NCI-H187 (cell line): ENCODE measurements around the gene ROPN1L.
"Not testable (repeated sequence)": the region's sequence is repeated elsewhere in the genome, so short reads cannot be mapped to it uniquely, and the experiment has no call there.

Experiments used
- DNase-seq, 2 experiments: peaks; one replicate each; lab custom pipeline; 2025; lab: John Stamatoyannopoulos, UW

ROPN1L gene

DNA sequence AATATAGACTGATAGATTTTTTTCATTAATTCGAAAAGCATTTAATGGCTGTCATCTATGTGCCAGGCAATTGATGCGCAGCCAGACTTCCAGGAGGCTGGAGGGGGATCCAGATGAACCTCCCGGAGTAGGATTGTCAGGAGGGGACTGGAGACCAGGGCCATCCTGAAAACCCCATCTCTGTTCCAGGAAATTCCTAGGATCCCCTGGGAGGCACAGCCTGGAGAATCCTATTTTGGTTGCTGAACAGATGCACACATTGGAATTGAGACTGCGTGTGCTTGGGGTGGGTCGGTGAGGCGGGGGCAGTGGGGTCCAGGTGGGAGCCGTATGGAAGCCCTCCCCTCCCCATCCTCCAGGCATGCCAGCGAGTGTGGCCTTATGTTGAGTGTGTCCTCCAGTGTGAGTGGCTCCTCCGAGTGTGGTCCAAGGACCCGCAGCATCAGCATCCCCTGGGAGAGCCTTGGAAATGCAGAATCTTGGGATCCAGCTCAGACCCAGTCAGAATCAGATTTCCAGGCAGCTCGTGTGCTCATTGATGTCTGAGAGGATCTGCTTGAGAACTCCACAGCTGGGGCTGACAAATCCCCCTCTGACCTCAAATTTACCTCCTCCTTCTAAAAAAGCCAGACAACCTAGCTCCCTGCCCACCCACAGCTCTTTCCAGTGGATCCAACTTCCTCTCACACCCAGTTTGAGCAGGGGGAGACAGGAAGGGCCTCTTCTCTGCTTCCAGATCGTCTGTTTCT, 38.7 kb downstream of the ROPN1L start:
- no peak for DNase-seq

DNA sequence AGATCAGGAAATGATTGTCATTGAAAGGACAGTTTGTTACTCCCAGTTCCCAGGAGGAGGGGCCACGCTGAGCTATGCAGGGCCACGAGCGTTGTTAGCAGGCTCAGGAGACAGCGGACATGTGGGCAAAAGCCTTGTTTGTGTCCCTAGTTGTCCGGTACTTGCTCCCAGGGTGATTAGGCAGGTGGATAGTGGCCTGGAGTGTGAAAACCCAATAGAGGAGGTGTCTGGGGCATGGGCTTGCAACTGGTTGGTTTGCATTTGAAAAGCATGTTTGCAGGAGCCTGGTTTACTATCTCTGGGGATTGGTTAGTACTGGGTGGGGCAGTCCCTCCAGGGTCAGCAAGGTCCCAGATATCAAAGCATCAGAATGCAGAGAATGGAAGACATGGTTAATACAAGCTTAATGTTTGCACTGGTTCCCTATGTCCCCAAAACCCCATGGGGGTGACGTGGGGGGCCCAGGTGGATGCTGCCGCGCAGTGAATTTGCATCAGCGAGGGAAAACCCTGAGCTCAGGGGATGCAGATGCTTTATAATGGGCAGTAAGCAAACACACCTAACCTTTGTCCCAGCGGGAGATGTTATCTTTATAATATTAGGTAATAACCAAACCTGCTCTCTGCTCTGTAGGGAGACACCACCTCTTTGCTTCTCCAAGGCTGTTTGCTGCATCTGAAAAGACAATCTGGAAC, 39.7 kb downstream of the ROPN1L start:
- no peak for DNase-seq

DNA sequence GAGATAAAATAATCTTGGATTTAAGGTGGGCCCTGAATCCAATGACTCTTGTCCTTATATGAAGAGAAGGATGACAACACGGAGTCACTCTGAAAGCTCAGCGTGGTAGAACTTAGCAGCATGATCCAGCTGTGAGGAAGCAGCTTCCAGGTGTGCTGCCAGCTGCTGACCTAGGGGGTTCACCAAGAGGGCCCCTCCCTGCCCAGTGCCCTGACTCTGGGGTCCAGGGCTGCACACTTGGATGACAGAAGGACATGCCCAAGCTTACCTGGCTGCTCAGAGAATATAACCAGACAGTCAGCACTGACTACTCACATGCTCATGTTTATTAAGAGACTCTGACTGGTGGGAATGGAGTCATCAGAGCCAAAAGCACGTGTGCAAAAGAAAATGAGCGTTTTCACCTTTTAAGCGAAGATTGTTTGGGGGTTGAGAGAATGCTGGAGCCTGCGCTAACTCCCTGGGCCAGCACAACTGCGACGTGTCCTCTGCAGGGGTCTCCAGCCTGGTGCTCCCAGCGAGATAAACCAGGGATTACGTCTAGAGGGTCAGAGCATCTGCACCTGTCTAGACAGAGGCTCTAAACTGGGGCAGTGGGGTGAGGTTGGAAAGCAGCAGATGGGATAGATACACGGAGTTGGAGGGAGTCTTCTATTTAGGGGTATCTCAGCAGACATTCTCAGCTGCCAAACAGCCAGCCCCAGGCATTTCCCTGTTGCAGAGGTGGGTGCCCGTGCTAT, 41.3 kb downstream of the ROPN1L start:
- DNase-seq, result no peak

DNA sequence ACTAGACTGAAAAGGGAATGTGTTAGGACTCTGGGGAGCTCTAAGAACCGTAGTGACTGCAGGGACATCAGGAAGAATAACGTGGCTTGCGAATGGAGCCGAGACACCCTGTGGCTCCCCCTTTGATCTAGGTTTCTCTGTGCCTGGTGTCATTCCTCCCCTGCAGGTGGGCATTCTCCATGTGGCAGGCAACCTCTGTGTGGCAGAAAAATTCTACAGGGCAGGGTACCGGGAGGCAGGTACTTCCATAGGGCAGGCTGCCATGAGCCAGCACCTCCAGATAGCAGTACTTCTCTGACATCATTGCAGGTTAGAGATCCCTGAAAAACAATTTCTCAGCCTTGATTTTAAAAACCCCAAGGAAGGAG, 43.1 kb downstream of the ROPN1L start:
- DNase-seq, result no peak

DNA sequence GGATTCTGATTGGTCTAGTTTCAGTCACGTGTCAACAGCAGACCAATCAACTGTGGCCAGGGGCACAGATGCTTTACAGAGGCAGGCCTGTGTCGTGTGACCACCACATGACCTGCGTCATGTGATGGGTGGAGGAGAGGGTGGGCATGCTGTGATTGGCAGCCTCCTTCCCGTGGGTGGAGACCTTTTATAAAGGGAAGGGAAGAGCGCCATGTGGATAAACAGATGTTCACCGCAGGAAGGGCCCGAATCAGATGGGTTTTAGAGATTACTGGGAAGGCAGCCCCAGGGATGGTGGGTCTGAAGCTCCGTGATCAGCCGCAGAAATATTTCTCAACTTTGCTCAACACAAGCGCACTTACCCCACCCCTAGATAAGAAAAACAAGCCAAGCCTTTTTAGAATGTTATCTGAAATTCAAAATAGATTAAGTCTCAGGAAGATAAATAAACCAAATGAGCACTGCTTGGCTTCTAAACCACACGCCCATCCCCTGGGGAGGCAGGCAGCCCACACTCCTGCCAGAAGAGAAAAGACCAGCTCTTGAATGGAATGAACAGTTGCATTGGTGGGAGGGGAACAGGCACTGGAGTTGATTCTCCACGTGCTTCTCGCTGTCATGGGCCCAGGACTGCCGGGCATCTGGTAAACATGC, 43.6 kb downstream of the ROPN1L start:
- peak in 1 of 2 experiments; percentile 9 for DNase-seq

DNA sequence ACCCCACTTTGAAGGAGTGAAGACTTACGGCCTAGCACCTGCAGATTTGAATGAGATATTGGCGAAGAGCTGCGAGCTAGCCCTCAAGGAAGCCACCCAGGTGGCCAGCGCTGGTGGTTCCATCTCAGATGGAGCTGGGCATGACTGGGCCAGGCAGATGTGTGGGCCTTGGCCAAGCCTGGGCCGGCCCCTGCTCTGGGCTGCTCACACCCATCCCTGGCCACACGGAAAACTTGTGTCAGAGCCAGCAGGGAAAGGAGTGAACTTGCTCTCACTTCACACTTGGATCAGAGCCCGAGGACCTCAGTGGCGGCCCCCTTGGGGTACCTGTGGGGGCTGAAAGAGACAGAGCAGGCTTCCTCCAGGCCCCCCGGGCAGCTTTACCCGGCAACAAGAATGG, 44.2 kb downstream of the ROPN1L start:
- no peak for DNase-seq

DNA sequence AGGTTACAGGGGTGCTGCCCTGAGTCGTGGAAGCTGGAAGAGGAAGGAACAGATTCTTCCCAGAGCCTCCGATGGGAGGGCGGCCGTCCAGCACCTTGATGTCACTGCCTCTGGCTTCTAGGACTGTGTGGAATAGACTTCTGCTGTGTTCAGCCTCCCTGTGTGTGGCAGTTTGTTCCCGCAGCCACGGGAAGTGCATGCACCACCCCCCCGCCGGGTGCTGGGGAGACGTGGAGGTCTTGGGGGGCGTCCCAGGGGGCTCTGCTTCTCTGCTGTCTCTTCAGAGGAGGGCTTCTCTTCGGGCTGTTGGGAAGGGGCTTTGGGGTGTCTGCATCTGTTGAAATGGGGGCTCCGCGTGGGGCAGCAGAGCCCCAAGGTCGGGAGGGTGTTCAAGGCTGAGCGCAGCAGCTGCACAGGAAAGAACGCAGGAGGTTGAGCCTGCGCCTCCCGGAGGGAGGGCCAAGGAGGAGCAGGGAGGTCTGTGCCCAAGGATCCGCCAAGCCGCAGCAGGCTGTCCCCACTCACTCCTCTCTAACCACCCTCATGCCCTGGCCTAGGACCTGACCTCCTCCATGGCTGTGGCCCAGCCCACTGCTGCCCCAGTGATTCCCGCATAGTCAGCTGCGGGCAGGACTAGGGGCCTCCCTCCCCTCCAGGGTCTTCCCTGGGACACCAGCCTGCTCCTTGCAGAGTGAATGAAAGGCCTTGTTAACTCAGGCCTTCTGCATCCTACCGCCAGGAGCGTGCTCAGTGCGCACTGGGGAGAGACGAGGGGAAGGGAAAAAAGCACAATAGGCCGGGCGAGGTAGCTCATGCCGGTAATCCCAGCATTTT, 45.0 kb downstream of the ROPN1L start:
- no peak for DNase-seq

DNA sequence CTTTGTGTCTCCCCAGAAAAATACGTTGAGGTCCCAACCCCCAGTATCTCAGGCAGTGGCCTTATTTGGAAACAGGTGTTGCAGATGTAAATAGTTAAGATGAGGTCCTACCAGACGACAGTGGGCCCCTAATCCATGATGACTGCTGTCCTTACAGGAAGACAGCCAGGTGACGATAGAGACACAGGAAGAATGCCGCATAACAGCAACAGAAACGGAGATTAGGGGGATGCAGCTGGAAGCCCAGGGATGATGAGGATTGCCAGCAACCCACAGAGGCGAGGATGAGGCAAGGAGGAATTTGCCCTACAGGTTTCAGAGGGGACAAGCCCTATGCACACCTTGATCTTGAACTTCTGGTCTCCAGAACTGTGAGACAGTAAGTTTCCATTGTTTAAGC, 46.5 kb downstream of the ROPN1L start:
- DNase-seq, result no peak

DNA sequence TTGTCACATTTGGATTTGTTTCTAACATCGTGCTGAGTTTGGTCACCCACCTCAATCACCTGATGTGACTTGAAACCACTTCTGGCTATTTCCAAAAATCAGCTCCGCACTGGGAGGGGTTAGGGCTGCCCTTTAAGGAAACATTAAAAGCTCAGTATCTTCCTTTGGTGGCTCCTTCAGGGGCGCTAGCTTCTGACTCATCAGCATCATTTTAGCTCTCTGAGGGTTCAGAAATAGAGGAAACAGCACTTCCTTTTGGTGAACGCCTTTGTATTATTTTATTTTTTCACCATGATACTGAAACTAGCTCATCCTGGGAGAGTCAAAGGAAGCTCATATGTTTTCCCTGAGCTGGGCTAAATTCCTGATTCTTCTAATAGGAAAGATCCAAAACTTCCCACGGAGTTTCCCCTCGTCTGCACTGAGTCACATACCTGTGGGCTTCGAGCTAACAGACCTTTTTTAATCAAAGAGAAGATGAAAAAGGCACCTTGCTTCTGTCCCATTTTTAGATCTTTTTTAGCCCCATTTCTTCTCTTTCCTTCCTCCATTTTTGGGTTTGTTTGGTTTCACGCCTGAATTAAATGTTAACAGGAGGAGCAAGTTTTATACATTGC, 48.2 kb downstream of the ROPN1L start:
- no peak for DNase-seq

DNA sequence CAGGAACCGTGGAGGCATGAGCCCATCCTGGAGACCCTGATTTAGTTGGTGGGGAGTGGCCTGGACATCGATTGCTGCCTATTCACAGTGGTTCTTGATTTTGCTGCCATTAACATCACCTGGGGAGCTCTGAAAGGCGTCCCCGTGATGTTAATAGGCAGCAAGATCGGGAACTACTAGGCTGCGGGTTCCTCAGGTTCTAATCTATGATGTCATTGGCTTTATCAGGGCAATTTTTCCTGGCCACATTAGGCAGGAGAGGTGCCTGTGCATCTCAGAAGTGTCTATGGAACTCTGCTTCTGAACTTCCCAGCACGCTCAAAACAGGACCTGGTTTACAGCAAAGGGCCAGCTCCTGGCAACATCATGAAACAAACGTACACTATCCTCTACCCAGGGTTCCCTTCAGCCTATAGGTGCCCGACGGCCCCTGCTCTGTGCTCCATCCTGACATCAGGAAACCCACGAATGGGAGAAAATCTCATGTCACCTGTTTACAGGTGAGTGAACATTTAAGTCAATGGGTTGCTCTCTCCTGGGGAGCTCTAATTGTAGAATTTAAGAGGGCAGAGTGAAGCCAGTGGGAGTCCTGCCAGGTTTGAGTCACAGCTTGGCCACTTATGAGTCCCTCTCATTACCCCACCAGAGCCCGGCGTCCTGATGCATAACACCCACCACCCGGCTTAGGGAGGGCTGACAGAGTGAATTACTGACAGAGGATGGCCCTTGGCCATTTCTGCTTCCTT, 49.4 kb downstream of the ROPN1L start:
- no peak for DNase-seq

DNA sequence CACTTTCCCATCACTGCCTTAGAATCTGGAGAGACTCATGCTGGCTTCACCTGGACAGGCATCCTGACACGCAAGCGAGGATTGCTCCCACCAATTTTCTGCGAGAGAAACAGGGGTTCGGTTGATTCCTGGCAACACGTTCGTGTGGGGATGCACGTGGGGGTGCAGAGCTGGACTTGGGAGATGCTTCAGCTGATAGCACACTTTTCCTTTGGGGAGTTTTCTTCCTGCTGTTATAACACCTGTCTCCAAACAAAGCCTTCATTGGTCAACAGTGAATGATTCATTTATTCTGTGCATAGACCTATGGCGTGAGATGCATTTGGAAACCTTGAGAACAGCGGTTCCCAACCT, 50.0 kb downstream of the ROPN1L start:
- no peak for DNase-seq

DNA sequence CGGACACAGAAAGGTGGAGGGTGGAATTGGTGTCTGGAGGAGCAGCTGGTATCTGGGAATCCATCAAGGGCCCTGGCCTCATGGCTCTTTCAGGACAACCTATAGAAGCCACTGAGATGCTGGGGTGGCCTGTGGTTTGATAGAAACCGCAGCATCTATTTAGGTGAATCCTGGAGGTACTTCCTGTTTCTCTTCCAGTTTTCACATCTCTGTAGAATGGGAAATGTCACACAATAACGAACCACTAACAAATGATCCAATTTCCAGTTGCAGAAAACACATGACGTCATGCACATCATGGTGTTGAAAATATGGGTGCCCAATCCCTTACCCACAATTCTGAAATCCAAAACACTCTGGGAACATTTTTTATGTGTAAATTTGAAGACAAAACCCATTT, 52.2 kb downstream of the ROPN1L start:
- no peak for DNase-seq

DNA sequence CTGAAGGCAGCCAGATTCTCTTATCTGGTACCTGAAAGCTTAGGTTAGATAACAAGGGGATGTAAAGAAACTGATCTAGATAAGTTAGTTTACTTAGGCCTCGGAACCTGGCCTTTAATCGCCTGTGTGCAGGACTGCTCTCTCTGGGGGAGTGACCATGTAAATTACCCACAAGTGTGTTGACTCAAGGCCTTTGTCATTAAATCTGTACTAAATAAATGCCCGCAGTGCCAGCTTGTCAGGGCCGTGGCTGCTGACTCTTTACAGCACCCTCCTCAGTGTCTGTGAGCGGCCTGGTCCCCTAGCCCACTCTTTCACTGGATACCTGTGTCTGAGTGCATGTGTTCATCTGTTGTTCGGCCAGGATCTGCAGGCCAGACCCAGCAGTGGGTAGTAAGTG, 52.8 kb downstream of the ROPN1L start:
- DNase-seq, result not testable (repeated sequence)

DNA sequence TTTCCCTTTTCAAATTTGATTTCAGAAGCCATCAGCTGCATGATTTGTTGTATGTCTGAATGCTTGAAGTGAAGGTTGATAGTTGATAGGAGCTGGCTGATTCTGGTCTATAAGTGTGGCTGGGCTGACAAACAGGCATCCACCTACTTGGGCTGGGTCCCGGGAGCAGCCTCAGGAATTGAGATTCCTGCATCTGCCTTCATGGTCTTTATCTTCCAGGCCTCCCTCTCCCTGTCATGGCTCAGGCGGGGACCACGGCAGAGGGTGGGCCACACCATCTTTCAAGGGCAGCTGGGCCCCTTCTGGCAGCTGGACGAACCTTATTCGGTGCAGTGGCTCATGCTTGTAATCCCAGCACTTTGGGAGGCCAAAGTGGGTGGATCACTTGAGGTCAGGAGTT, 55.9 kb downstream of the ROPN1L start:
- DNase-seq, result no peak

DNA sequence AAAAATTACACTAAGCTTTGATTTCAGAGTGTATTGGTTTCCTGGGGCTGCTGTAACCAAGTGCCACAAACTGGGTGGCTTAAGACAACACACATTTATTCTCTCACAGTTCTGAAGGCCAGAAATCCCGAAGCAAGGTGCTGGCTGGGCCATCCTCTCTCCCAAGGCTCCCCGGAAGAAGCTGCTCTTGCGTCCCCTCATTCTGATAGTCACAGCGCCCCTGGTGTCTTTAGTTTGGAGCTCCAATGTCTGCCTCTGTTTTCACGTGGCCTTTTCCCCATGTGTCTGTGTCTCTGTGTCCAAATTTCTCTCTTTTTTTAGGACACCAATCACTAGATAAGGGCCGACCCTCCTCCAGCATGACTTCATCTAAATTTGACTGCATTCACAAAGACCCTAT, 56.7 kb downstream of the ROPN1L start:
- DNase-seq, result no peak

DNA sequence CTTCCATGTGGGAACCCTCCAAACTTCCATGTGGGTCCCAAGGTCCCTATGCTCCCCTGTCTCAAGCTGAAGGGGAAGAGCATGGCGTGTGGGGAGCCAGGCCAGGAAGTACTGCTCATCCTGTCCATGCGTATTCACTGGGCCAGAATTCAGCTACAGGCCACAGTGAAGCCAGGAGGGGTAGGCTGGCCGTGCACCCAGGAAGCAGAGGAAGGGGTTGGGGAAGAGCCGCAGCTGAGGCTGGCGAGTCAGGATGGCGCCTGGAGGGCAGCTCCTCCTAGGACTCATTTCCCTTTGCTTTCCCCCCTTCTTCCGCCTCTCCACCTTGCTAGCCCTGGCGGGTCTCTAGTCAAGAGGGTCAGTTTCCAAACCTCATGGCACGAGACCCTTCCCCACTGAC, 57.4 kb downstream of the ROPN1L start:
- DNase-seq, result no peak

DNA sequence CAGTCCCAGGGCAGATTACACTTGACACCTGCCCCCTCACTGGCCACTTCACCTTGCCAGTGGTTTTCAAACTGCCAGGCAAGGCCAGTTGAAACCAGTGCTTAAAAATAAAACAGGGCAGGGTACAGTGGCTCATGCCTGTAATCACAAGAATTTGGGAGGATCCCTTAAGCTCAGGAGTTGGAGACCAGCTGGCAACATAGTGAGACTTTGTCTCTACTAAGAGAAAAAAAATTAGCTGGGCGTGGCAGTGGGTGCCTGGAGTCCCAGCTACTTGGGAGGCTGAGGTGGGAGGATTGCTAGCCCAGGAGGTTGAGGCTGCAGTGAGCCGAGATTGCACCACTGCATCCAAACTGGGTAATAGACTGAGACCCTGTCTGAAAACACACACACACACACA, 58.1 kb downstream of the ROPN1L start:
- no peak for DNase-seq

DNA sequence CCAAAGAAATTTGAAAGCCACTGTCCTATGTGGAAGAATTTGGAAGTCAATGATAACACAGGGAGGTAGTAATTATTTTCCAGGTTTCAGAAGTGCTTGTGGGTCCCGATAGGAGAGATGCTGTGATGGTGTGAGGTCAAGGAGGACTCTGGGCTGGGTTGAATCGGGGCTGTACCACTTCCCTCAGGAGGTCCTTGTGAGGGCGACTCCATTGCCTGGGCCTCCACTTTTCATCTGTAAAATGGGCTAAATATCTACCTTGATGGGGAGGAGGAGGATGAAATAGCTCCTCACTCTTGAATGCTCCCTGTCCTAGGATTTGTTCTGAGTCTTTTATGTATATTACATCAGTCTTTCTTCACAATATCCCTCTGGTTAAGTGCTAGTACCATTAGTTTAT, 59.0 kb downstream of the ROPN1L start:
- no peak for DNase-seq

DNA sequence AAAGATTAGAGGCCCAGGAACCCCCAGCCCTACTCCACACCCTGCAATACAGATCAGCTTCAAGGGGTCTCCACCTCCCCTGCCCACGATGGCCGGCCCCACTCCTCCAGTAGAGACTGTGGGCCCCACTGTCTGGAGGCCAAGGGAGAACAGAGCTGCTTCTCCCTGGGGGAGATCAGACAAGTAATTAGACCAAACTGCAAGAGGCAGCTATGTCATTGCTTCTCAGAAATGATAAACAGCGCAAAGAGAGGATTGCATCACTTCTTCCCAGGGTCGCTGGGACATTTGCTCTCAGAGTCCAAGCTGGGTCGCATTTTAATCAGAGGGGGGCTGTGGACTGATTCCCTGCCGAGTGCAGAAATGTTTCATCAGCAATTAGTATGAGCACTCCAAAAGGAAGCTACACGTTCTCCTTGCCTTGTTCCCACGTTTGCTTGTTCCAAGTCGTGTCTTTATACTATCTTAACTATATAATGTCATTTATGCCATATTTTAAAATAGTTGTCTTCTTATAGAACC, 59.9 kb downstream of the ROPN1L start:
- no peak for DNase-seq

DNA sequence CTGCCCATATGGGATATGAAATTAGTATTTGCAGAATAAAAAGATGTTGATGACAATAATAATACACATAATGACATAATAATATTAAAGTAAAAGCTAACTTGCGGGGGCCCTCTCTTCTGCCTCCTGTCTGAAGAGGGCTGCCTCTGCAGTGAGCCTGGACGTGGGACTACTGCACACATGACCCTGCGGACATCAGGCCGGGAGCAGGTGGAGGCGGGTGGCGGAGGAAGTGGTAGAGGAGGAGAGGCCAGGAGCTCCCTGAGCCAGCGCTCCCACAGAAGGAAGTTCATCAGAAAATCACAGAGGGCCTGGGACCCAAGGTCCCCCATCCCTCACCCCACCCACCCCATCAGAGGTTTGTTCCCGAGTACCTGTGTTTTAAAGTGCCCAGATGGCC, 60.5 kb downstream of the ROPN1L start:
- DNase-seq, result no peak
